Activated T-cell treated with anti-CD3 and anti-CD28 coated beads for 48 hours (primary cell): Measurements from ENCODE around the gene PRM3.
A peak's percentile ranks its signal among the peaks of the same experiment; 100 is the strongest.

ENCODE experiments used
- DNase-seq: peaks from one replicate; pipeline ENCODE4 v3.0.0-alpha.2; 2020; ENCODE audit warnings: low read depth

The PRM3 gene

GRCh38 chr16:11242658-11243057 is 30.8 kb downstream of the PRM3 start:
- DNase-seq: no peak

GRCh38 chr16:11241480-11242204 is 31.8 kb downstream of the PRM3 start:
- DNase-seq: no peak

DNA sequence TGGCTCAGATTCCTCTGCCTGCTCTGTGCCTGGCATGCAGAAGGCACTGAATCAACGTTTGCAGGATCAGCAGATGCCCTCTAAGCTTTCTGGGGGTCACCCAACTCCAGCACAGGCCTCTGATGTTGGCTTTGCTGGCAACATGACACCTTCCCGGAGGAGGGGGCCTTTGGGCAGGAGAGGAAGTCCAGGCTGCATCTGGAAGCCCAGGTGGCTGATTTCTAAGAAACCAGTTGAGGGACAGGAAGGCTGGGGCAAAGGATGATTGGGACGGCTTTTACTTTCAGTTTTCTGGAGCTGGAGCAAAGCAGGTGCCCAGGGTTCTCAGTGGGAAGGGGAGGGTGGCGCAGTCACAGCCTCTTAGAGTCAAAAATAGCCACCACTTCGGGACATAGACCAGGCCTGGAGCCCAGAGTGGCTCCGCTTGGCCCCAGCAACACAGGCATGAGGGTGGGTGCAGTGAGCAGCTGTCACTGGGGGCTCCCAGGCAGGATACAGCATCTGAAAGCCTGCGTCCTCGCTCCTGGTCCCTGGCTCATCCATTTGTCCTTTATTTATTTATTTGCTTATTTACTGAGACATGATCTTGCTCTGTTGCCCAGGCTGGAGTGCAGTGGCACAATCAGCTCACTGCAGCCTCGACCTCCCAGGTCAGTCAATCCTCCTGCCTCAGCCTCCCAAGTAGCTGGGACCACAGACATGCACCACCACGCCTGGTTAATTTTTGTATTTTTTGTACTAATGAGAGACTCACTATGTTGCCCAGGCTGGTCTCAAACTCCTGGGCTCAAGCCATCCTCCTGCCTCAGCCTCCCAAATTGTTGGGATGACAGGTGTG is 32.6 kb downstream of the PRM3 start:
- no peak for DNase-seq

DNA sequence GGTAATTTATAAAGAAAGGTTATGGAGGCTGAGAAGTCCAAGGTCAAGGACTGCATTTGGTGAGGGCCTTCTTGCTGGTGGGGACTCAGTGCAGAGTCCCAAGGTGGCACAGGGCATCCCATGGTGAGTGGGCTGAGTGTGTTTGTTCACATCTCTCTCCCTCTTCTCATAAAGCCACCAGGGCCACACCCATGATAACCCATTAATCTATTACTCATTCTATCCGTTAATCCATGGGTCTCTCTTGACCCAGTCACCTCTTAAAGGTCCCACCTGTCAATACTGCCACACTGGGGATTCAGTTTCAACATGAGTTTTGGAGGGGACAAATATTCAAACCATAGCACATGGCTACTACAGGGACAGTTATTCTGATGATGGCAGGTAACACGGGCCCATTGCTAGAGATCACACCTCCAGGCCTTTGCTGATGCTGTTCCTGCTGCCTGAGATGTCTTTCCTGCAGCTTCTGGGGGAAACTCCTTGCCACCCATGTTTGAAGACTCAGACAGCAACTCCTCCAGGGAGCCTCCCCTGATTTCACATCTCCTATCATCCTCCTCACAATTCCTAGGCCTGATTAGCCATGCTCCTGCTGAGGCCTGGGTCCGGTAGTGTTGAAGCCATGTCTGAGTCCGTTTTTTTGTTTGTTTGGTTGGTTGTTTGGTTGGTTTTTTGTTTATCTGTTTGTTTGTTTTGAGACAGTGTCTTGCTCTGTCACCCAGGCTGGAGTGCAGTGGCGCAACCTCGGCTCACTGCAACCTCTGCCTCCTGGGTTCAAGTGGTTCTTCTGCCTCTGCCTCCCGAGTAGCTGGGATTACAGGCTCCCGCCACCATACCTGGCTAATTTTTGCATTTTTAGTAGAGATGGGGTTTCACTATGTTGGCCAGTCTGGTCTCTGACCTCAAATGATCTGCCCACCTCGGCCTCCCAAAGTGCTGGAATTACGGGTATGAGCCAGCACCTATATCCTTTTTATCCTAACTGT is 33.5 kb downstream of the PRM3 start:
- DNase-seq: no peak

DNA sequence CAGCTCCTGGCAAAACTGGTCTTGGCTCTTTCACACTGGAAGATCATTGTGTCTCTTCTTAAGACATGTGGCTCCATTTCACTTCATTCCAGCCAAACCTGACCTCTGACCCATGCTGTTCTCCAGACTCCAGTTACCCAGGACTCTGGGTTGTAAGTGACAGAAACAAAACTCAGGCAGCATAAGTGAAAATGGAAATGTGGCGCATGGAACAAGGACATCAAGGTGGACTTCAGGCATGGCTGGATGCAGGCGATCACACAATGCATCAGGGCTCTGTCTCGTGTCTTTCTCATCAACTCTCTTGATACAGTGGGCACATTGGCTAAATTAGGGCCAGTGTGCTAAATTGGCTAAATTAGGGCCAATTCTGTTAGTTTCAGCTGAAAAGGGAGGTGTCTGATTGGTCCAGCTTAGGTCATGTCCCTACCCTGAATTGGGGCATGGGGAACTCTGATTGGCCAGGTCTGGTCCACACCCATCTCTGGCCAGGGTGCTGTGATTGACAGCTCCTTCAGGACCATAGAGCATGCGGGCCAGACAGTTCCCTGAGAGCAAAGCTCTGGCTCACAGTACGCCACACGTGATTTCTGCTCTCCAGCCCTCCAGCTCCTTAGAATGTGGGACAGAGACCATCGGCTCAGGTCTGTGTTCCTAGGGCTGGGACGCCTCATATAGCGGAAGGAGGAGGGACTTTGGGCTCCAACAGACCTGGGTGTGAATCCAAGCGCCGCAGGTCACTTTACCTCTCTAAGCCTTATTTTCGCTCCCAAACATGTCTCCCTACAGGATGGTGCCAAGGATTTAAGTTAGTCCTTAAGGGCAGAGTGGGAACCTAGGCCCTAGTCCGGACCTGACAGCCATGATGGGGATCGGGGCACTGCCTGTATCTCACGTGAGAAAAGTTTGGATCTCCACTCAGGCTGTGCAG is 34.9 kb downstream of the PRM3 start:
- DNase-seq: no peak

GRCh38 chr16:11236461-11237254 is 36.8 kb downstream of the PRM3 start:
- DNase-seq: no peak

- no peak for DNase-seq
Measured at GRCh38 chr16:11235703-11235991, 37.8 kb downstream of the PRM3 start.

DNA sequence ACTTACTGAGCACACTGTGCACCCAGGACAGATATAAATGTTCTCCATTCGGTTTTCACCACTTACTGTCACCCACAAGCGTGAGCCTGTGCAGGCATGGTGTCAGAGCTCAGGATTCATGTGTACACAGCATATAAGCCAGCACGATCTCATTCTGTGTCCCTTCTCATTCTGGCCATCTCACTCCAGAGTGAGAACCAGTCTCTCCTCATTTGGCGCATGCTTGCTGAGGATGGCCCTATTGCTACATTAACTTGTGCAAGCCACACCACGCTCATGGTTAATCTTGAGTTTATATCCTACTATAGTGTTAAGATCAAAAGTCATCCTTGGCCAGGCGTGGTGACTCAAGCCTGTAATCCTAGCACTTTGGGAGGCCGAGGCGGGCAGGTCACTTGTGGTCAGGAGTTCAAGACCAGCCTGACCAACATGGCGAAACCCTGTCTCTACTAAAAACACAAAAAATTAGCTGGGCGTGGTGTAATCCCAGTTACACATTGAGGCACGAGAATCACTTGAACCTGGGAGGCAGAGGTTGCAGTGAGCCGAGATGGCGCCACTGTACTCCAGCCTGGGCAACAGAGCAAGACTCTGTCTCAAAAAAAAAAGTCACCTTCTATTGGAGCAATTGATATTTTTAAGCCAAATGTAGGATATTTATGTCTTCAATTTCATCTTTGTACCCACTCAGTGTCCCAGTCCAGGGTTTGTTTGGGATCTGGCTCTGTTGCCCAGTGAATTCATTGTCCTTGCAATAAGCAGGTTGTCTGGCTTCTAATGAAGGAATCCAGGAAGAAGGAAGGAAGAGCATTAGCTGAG is 38.3 kb downstream of the PRM3 start:
- DNase-seq: no peak

DNA sequence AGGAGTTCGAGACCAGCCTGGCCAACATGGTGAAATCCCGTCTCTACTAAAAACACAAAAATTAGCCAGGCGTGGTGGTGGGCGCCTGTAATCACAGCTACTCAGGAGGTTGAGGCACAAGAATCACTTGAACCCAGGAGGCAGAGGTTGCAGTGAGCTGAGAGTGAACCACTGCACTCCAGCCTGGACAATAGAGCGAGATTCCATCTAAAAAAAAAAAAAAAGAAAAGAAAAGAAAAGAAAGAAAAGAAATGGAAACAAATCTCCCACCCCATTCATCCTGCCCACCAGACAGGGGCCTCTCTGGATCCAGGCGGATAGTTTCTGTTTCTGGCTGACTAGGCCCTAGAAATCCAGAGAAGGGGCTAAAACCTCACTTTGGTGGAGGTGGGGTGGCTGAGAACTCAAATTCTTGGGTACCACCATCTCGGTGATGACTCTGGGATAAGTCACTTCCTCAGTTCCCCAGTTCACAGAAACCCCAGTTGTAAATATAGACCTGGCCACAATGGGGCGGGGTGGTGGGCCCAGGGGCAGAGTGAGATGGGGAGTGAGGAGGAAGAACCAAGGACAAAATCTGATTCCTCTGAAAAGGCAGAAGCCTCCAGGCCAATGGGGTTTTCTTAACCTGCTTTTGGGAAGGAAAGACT is 39.6 kb downstream of the PRM3 start:
- peak; percentile 79 for DNase-seq

- peak; percentile 90 for DNase-seq
Measured at GRCh38 chr16:11232852-11233726, 40.3 kb downstream of the PRM3 start.

DNA sequence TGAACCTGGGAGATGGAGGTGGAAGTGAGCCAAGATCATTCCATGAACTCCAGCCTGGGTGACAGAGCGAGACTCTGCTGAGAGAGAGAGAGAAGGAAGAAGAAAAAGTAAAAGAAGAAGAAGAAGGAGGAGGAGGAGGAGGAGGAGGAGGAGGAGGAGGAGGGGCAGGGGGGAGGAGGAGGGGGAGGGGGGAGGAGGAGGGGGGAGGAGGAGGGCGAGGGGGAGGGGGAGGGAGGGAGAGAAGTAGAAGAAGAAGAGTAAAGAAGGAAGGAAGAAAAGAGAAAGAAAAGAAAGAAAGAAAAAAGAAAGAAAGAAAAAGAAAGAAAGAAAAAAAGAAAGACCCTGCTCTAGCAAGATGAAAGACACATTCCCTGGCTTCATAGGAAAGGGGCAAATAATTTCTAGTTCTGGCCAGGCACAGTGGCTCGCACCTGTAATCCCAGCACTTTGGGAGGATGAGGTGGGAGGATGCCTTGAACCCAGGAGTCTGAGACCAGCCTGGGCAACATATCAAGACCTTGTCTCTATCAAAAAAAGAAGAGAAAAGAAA is 41.1 kb downstream of the PRM3 start:
- DNase-seq: no peak

GRCh38 chr16:11231367-11231970 is 42.0 kb downstream of the PRM3 start:
- no peak for DNase-seq

- no peak for DNase-seq
Measured at GRCh38 chr16:11229906-11230305, 43.5 kb downstream of the PRM3 start.

DNA sequence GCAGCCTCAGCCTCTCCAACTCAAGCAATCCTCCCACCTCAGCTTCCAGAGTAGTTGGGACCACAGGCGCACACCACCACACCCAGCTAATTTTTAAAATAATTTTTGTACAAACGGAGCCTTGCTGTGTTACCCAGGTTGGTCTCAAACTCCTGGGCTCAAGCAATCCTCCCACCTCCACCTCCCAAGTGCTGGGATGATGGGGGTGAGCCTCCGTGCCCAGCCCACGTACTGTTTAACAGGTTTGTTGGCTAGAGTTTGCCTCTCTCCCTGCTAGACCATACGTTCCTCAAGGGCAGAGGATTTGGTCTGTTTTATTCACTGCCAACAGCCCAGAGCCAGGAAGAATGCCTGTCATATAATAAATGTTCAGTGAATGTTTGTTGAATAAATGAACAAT is 44.0 kb downstream of the PRM3 start:
- DNase-seq: no peak

- no peak for DNase-seq
Measured at GRCh38 chr16:11225677-11226549, 47.5 kb downstream of the PRM3 start.
